DND-41 (cell line): ENCODE results near the gene ZNF283.

ENCODE experiments used
- CTCF ChIP-seq: IDR thresholded peaks from 2 replicates; pipeline ENCODE4 v1.5.1; 2012; ENCODE audit warnings: borderline replicate concordance, low read length, moderate library complexity, mild to moderate bottlenecking; ENCODE audit not compliant: poor library complexity, severe bottlenecking; ENCODE audit errors: extremely low read depth
- EZH2 ChIP-seq: IDR thresholded peaks from 3 replicates; pipeline ENCODE4 v1.6.1; 2012; ENCODE audit warnings: borderline replicate concordance, low read depth, mild to moderate bottlenecking, moderate library complexity, low read length, inconsistent platforms; ENCODE audit not compliant: severe bottlenecking

GRCh38 chr19:43818500-43818899 lies 8.6 kb upstream of the ZNF283 start:
- TF ChIP-seq CTCF (no peak), EZH2 (no peak)
